ENCODE results near the gene SULF2. TPM values are rescaled to one million over a fixed set of nuclear protein-coding genes. Genes with fewer than 3 reads are reported as not detected.

SULF2 gene
- total RNA-seq, 1 donor from 2014 or later: 78.2 TPM

DNA sequence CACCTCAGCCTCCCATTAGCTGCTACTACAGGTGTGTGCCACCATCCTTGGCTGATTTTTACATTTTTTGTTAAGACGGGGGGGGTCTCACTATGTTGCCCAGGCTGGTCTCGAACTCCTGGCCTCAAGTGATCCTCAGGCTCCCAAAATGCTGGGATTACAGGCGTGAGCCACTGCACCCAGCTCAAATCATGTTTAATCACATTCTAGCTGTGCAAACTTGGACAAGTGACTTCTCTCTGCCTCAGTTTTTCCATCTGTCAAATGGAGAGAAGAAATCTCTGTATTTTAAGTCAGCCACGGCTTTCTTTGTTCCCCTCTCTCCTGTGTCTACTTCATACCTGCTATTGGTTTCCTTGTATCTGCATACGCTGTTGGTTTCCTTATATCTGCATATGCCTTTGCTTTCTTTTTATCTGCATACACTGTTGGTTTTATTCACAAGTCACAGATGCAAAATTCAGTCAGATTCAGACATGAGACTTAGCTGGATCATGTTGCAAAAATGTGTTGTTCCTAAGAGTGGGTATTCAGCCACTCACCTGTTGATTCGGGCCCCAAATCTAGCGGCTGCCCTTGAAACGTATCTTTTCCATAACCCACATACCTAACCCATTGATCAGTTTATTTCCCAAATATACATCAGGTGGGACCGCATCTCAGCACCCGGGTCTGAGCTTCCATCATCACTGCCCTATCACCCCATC lies 30.2 kb downstream of the SULF2 start:
- Histone ChIP-seq H3K27me3 (ENCODE audit: control insufficient read depth, insufficient read depth, low read length) (no peaks in the 10 kb centered on the region), H3K4me3 (ENCODE audit: low read depth, low read length) (no peak overlapping the region), H3K36me3 (ENCODE audit: control insufficient read depth, insufficient read depth, low read length) (no peaks in the 10 kb centered on the region)
- TF ChIP-seq, protein P1, sequence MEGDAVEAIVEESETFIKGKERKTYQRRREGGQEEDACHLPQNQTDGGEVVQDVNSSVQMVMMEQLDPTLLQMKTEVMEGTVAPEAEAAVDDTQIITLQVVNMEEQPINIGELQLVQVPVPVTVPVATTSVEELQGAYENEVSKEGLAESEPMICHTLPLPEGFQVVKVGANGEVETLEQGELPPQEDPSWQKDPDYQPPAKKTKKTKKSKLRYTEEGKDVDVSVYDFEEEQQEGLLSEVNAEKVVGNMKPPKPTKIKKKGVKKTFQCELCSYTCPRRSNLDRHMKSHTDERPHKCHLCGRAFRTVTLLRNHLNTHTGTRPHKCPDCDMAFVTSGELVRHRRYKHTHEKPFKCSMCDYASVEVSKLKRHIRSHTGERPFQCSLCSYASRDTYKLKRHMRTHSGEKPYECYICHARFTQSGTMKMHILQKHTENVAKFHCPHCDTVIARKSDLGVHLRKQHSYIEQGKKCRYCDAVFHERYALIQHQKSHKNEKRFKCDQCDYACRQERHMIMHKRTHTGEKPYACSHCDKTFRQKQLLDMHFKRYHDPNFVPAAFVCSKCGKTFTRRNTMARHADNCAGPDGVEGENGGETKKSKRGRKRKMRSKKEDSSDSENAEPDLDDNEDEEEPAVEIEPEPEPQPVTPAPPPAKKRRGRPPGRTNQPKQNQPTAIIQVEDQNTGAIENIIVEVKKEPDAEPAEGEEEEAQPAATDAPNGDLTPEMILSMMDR (IDR thresholded peaks at IDR 0.05; ENCODE audit: insufficient read depth, low read length, poor library complexity, severe bottlenecking): no peak
- DNase-seq (ENCODE audit: low read depth): no peak

DNA sequence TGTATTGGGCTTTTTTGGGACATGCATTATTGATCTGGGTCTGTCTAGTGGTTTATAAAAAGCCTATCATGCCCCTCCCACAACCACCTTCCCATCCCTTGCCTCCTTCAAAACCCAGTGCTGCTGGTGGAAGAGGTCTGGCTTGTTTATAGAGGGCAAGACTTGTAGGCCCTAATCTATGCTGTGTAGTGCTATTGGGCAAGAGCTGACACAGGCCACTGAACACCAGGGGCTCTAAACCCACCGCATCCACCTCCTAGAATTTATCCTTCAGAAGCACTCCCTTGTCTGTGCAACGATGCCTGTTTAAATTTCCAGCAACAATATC lies 30.9 kb downstream of the SULF2 start:
- no peaks in the 10 kb centered on the region for H3K27me3 ChIP-seq (ENCODE audit: control insufficient read depth, insufficient read depth, low read length)
- no peaks in the 10 kb centered on the region for H3K36me3 ChIP-seq (ENCODE audit: control insufficient read depth, insufficient read depth, low read length)
- no peak overlapping the region for H3K4me3 ChIP-seq (ENCODE audit: low read depth, low read length)
- no peak for DNase-seq (ENCODE audit: low read depth)
- TF ChIP-seq, protein P1 (IDR thresholded peaks at IDR 0.05; ENCODE audit: insufficient read depth, low read length, poor library complexity, severe bottlenecking): no peak

DNA sequence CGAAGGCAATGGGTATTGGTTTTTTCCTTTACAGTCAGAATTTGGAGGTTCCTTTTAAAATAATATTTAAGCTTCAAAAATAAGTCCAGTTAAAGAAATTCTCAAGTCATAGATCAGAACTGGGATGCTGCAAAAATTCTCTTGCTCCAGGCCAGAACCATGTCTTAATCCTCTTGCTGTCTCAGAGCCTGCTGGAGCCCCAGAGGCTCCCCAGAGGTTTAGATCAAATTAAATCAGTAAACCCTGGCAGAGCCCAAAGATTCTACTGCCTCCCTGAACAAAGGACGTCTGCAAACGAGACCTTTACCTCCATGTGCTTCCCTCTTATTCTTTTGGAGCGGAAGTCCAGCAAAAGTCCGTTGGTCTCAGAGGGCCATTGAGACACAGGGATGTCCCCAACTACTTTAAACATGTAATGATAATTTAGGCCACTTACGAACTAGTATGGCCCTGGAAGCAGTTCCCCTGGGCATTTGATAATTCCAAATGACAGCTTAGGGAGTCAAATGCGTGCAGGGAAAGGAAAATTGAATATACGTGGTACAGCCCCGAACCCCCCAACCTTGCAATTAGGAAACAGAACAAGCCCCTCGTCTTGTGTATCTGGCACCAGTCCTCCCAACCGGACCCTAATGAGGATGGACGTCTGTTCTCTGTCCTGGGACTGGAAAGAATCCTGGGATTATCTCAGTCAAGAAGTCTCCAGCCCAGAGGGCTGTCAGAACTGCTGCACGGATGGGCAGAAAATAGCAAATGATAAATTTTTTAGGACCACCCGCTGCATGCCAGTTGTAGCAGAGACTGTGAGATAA lies 31.5 kb downstream of the SULF2 start:
- Histone ChIP-seq H3K36me3 (ENCODE audit: control insufficient read depth, insufficient read depth, low read length) (no peaks in the 10 kb centered on the region), H3K27me3 (ENCODE audit: control insufficient read depth, insufficient read depth, low read length) (no peaks in the 10 kb centered on the region), H3K4me3 (ENCODE audit: low read depth, low read length) (no peak overlapping the region)
- TF ChIP-seq, protein P1 (IDR thresholded peaks at IDR 0.05; ENCODE audit: insufficient read depth, low read length, poor library complexity, severe bottlenecking): no peak
- no peak for DNase-seq (ENCODE audit: low read depth)

DNA sequence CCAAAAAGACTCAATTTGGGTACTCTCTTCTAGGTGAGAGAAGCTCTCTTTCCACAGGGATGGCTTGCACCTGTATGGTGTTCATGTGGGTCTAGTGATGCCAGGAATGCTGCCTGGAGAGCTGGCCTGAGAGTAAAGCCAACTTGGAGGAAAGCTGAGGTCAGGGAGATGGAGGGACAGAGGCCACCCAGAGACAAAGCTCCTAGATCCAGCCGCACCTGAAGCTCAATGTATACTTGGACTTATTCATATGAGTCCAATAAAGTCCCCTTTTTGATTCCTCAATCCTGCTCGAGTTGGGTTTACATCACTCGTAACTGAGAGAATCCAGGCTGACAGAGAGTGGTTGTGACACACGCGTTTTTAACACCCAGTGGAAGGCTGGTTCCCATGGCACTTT lies 33.8 kb downstream of the SULF2 start:
- no peak for DNase-seq (ENCODE audit: low read depth)
- TF ChIP-seq, protein P1 (IDR thresholded peaks at IDR 0.05; ENCODE audit: insufficient read depth, low read length, poor library complexity, severe bottlenecking): no peak
- Histone ChIP-seq H3K27me3 (ENCODE audit: control insufficient read depth, insufficient read depth, low read length) (no peaks in the 10 kb centered on the region), H3K36me3 (ENCODE audit: control insufficient read depth, insufficient read depth, low read length) (no peaks in the 10 kb centered on the region), H3K4me3 (ENCODE audit: low read depth, low read length) (no peak overlapping the region)

DNA sequence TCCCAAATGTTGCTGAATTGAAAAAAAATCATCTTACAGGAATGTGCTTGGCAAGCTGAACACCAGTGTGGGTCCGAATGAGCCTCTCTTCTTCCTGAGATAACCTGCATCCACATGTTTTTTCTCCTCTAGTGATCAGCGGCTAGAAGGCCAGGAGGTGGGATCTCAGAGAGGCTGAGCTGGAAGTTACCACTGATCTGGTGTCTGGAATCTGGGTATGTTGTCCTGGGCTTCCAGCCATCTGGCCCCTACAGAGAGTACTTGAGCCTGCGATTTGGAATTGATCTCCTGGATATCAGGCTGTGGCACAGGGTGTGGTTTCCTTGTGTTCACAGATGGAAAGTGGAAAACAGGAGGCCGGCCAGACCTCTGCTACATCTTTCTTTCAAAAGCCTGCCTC lies 35.9 kb downstream of the SULF2 start:
- Histone ChIP-seq H3K36me3 (ENCODE audit: control insufficient read depth, insufficient read depth, low read length) (no peaks in the 10 kb centered on the region), H3K4me3 (ENCODE audit: low read depth, low read length) (no peak overlapping the region), H3K27me3 (ENCODE audit: control insufficient read depth, insufficient read depth, low read length) (no peaks in the 10 kb centered on the region)
- TF ChIP-seq, protein P1 (IDR thresholded peaks at IDR 0.05; ENCODE audit: insufficient read depth, low read length, poor library complexity, severe bottlenecking): no peak
- DNase-seq (ENCODE audit: low read depth): no peak
